Liver (tissue), 3 donors: ENCODE results near the gene GRM2.

Experiments used
- SP1 ChIP-seq: IDR thresholded peaks from 2 replicates; pipeline ENCODE4 v1.6.1; 2018; ENCODE audit warnings: antibody characterized with exemption, mild to moderate bottlenecking
- TAF1 ChIP-seq: conservative IDR thresholded peaks from 2 replicates; pipeline ENCODE4 v1.6.1; 2016; ENCODE audit warnings: antibody characterized with exemption, mild to moderate bottlenecking
- TF ChIP-seq, protein P1 (sequence below): fragments of 150-350 bp; IDR thresholded peaks from 2 replicates; pipeline ENCODE4 v1.5.1; 2017; ENCODE audit warnings: improper control_type of control experiment, low read depth, low read length; ENCODE audit not compliant: missing input control
- donor health status: healthy.
- donor health status: healthy.

DNA sequence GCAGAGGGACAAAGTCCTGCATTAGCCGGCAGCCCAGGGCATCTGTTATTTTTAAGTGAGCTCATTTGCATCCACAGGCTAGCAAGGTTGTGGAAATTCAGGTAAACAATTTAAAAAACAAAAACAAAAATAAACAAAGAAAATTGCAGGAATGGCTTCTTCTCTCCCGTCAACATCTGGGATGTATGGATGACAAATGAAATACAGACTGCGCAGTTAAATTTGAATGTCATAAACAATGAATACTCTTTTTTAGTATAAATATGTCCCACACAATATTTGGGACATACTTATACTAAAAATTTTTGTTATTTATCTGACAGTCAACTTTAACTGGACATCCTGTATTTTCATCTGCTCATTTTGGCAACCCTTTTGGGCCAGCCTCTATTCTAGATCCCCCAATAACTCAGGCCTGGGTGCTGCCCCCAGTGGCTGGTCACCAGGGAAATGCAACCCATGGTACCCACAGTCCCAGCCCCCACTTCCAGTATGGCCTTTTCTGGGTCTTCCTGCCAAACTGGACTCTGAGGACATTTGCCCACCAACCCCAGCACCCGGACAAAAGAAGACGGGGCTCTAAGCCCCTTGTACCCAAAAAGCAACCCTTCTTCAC, 12.7 kb downstream of the GRM2 start:
- TF ChIP-seq, protein P1, sequence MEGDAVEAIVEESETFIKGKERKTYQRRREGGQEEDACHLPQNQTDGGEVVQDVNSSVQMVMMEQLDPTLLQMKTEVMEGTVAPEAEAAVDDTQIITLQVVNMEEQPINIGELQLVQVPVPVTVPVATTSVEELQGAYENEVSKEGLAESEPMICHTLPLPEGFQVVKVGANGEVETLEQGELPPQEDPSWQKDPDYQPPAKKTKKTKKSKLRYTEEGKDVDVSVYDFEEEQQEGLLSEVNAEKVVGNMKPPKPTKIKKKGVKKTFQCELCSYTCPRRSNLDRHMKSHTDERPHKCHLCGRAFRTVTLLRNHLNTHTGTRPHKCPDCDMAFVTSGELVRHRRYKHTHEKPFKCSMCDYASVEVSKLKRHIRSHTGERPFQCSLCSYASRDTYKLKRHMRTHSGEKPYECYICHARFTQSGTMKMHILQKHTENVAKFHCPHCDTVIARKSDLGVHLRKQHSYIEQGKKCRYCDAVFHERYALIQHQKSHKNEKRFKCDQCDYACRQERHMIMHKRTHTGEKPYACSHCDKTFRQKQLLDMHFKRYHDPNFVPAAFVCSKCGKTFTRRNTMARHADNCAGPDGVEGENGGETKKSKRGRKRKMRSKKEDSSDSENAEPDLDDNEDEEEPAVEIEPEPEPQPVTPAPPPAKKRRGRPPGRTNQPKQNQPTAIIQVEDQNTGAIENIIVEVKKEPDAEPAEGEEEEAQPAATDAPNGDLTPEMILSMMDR, result no peak
- no peak for TF ChIP-seq TAF1
- no peak for TF ChIP-seq SP1
